Measurements from ENCODE around the gene FSIP1. TPM values are rescaled to one million over a fixed set of nuclear protein-coding genes. Genes with fewer than 3 reads are reported as not detected.
A peak's percentile ranks its signal among the peaks of the same experiment; 100 is the strongest.

Gene FSIP1
- total RNA-seq, 4 donors from 2014 or later = 0.94 to 3.2 (median 2.0) TPM

GRCh38 chr15:39587096-39587721, 195.4 kb downstream of the FSIP1 start:
- whole genome bisulfite sequencing, 2 donors (ENCODE audit: low coverage in 1 of 2) = 75 to 77% methylated on average over 17 of the region's 17 CpGs
- no peak overlapping the region for H3K4me3 ChIP-seq
- no peaks in the 10 kb centered on the region for H3K27me3 ChIP-seq
- H3K4me1 ChIP-seq = peaks cover 7 to 97% (median 39%) of the 10 kb centered on the region in 3 donors
- peaks cover 0 to 100% of the 10 kb centered on the region in 2 donors for H3K36me3 ChIP-seq
- TF ChIP-seq POLR2A (IDR thresholded peaks at IDR 0.05) (no peak), POLR2AphosphoS5 (IDR thresholded peaks at IDR 0.05) (peak; percentile 66), EP300 (IDR thresholded peaks at IDR 0.05) (no peak), CTCF (IDR thresholded peaks at IDR 0.05) (no peak)
- H3K27ac ChIP-seq = peak overlapping the region; percentile 2 to 98 (median 82)
- ATAC-seq = no peak
- H3K9me3 ChIP-seq = no peaks in the 10 kb centered on the region

- Histone ChIP-seq H3K27me3 (no peaks in the 10 kb centered on the region), H3K36me3 (peaks cover 0 to 96% of the 10 kb centered on the region in 2 donors), H3K9me3 (no peaks in the 10 kb centered on the region), H3K27ac (peak overlapping the region; percentile 2 to 98 (median 82)), H3K4me3 (peak overlapping the region in 1 of 2 donors; percentile 80), H3K4me1 (peaks cover 7 to 100% (median 39%) of the 10 kb centered on the region in 3 donors)
- no peak for ATAC-seq
- TF ChIP-seq CTCF (IDR thresholded peaks at IDR 0.05) (no peak), POLR2AphosphoS5 (IDR thresholded peaks at IDR 0.05) (peak; percentile 64), POLR2A (IDR thresholded peaks at IDR 0.05) (peak in 1 of 2 donors; percentile 33), EP300 (IDR thresholded peaks at IDR 0.05) (no peak)
- 31 to 50% methylated on average over 4 to 6 of the region's 10 CpGs for WGBS, 2 donors (ENCODE audit: low coverage in 1 of 2)
Measured at GRCh38 chr15:39586387-39587095, 196.1 kb downstream of the FSIP1 start.

GRCh38 chr15:39585871-39586301, 196.8 kb downstream of the FSIP1 start:
- Histone ChIP-seq H3K4me3 (peak overlapping the region in 1 of 2 donors; percentile 80), H3K9me3 (no peaks in the 10 kb centered on the region), H3K36me3 (peaks cover 0 to 90% of the 10 kb centered on the region in 2 donors), H3K4me1 (peaks cover 4 to 100% (median 39%) of the 10 kb centered on the region in 3 donors), H3K27ac (peak overlapping the region; percentile 2 to 98 (median 82)), H3K27me3 (no peaks in the 10 kb centered on the region)
- no peak for ATAC-seq
- WGBS, 2 donors (ENCODE audit: low coverage in 1 of 2) = 57 to 69% methylated on average over 1 to 4 of the region's 4 CpGs
- TF ChIP-seq POLR2AphosphoS5 (IDR thresholded peaks at IDR 0.05) = peak; percentile 65
- no peak for TF ChIP-seq POLR2A (IDR thresholded peaks at IDR 0.05)

- peaks cover 0 to 85% of the 10 kb centered on the region in 2 donors for H3K36me3 ChIP-seq
- no peaks in the 10 kb centered on the region for H3K9me3 ChIP-seq
- ATAC-seq = no peak
- H3K4me3 ChIP-seq = peak overlapping the region in 1 of 2 donors; percentile 80
- TF ChIP-seq EP300 (IDR thresholded peaks at IDR 0.05) = no peak
- peak in 1 of 2 donors; percentile 50 for TF ChIP-seq POLR2A (IDR thresholded peaks at IDR 0.05)
- TF ChIP-seq POLR2AphosphoS5 (IDR thresholded peaks at IDR 0.05) = peak; percentile 73
- peak overlapping the region; percentile 2 to 98 (median 82) for H3K27ac ChIP-seq
- H3K27me3 ChIP-seq = no peaks in the 10 kb centered on the region
- WGBS, 2 donors (ENCODE audit: low coverage in 1 of 2) = 67 to 68% methylated on average over 3 to 4 of the region's 4 CpGs
- peaks cover 3 to 100% (median 39%) of the 10 kb centered on the region in 3 donors for H3K4me1 ChIP-seq
Measured at GRCh38 chr15:39585389-39585841, 197.2 kb downstream of the FSIP1 start.

- Histone ChIP-seq H3K36me3 (peaks cover 0 to 79% of the 10 kb centered on the region in 2 donors), H3K4me3 (peak overlapping the region in 1 of 2 donors; percentile 80), H3K9me3 (no peaks in the 10 kb centered on the region), H3K27me3 (no peaks in the 10 kb centered on the region), H3K27ac (peak overlapping the region in 3 of 4 donors; percentile 69 to 98 (median 95)), H3K4me1 (peaks cover 3 to 96% (median 40%) of the 10 kb centered on the region in 3 donors)
- 30 to 48% methylated on average over 3 of the region's 3 CpGs for WGBS, 2 donors (ENCODE audit: low coverage in 1 of 2)
- no peak for ATAC-seq
- TF ChIP-seq POLR2AphosphoS5 (IDR thresholded peaks at IDR 0.05) = peak; percentile 48
- TF ChIP-seq CTCF (IDR thresholded peaks at IDR 0.05) = no peak
Measured at GRCh38 chr15:39584662-39585388, 197.8 kb downstream of the FSIP1 start.

Measured in gastroesophageal sphincter (tissue), 4 donors.